Colonic mucosa (tissue), 4 donors: ENCODE results near the gene PIGU. TPM values are rescaled to one million over a fixed set of nuclear protein-coding genes. Genes with fewer than 3 reads are reported as not detected.
A peak's percentile ranks its signal among the peaks of the same experiment; 100 is the strongest.

Experiments used
- DNase-seq: peaks from one replicate; pipeline ENCODE4 v3.0.0-alpha.2; 2020
- H3K27ac ChIP-seq: fragments of 200-600 bp; one replicate; pipeline ENCODE4 v1.8.0; 2021
- H3K27me3 ChIP-seq: fragments of 200-600 bp; one replicate; pipeline ENCODE4 v1.8.0; 2021
- H3K36me3 ChIP-seq: fragments of 200-600 bp; one replicate; pipeline ENCODE4 v1.8.0; 2021
- H3K4me1 ChIP-seq: fragments of 200-600 bp; one replicate; pipeline ENCODE4 v1.8.0; 2021; ENCODE audit warnings: mild to moderate bottlenecking
- H3K4me3 ChIP-seq: fragments of 200-600 bp; one replicate; pipeline ENCODE4 v1.8.0; 2021
- H3K9ac ChIP-seq, 2 donors: one replicate each; pipeline ENCODE4 v1.7.0; 2013; ENCODE audit warnings: control low read depth in 2 of 2, low read depth in 2 of 2, low read length in 2 of 2
- H3K9me3 ChIP-seq: fragments of 200-600 bp; one replicate; pipeline ENCODE4 v1.8.0; 2021
- intact Hi-C: fragments of 100-400 bp; cut with DNase I; formaldehyde crosslinking; loops from one replicate; pipeline ENCODE4 v1.14.1; 2022
- total RNA-seq, 2 donors: library from RNA; stranded (reverse); fragmentation: NEBNext Ultra II Directional in 1 of 2; extraction: Animal tissue kit (Norgen Biotek cat#: 25700) in 1 of 2; gene quantifications; one replicate each; pipeline ENCODE4 v1.2.1, GENCODE V29; 2021
- TF ChIP-seq, protein P1 (sequence below): fragments of 200-600 bp; IDR thresholded peaks from one replicate; pipeline ENCODE4 v1.8.0; 2022; ENCODE audit warnings: antibody characterized with exemption, mild to moderate bottlenecking
- donor health status: healthy.
- donor health status: DM: no; HTN: no; CAD: no.
- donor health status: DM: no; HTN: no; CAD: no.

The PIGU gene
- total RNA-seq, 2 donors from 2014 or later, result 22.3 to 32.6 TPM

DNA sequence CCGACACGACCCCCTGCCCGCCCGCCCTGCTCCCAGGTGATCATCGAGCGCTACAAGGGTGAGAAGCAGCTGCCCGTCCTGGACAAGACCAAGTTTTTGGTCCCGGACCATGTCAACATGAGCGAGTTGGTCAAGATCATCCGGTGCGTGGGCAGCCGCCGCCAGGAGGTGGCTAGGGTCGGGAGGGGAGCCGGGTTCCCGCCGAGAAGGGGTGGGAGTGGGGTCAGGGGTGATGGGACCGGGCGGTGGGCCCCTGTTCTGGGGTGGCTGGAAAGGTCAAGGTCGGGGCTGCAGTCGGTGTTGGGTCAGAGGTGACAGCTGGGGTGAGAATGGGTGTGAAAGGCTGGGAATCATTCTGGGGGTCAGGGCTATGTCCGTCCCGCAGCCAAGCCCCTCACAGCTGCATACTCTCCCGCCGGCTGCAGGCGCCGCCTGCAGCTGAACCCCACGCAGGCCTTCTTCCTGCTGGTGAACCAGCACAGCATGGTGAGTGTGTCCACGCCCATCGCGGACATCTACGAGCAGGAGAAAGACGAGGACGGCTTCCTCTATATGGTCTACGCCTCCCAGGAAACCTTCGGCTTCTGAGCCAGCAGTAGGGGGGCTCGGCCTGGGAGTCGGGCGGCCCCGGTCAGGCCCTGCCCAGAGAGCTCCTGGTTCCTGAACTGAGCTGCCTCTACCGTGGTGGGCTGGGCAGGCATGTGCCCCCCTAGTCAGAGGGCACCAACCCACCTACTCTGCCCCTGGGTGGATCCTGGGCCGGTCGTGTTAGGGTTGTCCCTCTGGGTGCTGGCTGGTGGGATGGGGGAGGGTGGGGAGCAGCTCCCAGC lies 117.4 kb downstream of the PIGU start:
- Histone ChIP-seq H3K27ac (no peak overlapping the region), H3K4me3 (peak overlapping the region; percentile 51), H3K36me3 (no peaks in the 10 kb centered on the region), H3K9ac (peak overlapping the region in 1 of 2 donors; percentile 31), H3K27me3 (no peaks in the 10 kb centered on the region), H3K9me3 (no peaks in the 10 kb centered on the region), H3K4me1 (no peaks in the 10 kb centered on the region)
- intact Hi-C loops, result no loop called here
- TF ChIP-seq, protein P1, sequence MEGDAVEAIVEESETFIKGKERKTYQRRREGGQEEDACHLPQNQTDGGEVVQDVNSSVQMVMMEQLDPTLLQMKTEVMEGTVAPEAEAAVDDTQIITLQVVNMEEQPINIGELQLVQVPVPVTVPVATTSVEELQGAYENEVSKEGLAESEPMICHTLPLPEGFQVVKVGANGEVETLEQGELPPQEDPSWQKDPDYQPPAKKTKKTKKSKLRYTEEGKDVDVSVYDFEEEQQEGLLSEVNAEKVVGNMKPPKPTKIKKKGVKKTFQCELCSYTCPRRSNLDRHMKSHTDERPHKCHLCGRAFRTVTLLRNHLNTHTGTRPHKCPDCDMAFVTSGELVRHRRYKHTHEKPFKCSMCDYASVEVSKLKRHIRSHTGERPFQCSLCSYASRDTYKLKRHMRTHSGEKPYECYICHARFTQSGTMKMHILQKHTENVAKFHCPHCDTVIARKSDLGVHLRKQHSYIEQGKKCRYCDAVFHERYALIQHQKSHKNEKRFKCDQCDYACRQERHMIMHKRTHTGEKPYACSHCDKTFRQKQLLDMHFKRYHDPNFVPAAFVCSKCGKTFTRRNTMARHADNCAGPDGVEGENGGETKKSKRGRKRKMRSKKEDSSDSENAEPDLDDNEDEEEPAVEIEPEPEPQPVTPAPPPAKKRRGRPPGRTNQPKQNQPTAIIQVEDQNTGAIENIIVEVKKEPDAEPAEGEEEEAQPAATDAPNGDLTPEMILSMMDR, result no peak
- no peak for DNase-seq

DNA sequence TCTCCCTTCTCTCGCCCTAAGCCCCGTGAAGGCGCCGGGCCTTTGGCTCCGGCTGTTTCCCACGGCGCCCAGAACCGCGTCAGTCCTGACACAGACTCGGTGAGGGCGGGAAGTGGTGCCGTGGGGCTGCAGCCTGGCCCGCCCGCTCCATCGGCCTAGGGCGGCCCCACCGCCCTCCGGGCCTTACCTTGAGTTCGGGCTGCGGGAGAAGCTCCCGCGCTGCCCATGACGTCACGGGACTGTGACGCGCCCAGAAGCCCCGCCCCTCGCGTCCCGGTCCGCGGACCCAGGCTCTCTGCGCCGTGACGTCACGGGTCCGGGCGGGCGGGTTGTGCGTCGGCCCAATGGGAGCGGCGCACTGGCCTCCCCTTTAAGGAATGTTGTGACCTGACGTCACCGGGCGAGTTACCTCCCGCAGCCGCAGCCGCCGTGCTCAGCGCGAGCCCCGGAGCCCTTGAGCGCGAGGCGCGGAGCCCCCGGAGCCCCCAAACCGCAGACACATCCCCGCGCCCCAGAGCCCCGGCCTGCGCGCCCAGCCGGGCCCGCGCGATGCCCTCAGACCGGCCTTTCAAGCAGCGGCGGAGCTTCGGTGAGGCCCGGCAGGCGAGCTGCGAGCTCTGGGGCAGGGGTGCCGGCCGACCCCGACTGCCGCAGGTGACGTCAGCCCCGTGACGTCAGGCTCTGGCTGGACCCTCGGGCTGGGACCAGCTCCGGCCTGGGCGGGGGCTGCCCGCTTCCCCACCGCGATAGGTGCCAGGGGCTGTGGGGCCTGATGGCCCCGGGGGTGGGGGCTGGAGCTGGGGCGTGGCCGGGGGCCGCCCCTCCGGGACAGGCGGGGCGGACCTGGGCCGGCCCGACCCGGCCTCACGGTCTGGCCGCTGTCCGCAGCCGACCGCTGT lies 118.3 kb downstream of the PIGU start, which contains the start of gene MAP1LC3A:
Gene MAP1LC3A, plus strand, starts transcription at position 399 of the 899 bp plus-strand sequence. Its CDS starts 151 bp downstream, at position 550.
- TF ChIP-seq, protein P1, result no peak
- intact Hi-C loops, result no loop called here

DNA sequence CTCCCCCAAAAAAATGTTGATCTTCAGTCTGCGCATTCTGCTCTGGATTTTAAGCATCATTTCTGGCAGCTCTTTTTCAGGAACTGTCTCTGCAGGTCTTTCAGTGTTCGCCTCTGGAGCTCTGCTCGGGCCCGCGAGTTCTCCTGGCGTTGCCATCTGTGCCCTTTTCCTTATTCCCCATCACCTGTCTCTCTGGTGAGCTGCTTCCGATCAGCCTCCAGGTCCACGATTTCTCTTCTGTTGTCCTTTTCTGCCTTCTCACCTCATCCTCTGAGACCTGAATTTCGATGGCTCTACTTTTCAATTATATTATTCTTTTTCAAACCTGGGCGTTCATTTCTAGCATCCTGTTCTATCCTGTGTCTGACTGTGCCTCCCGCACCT lies 119.0 kb downstream of the PIGU start:
- peak overlapping the region; percentile 68 to 73 for H3K9ac ChIP-seq
- TF ChIP-seq, protein P1, result no peak
- no peaks in the 10 kb centered on the region for H3K4me1 ChIP-seq
- H3K27ac ChIP-seq, result peak overlapping the region; percentile 81
- intact Hi-C loops, result no loop called here
- peak overlapping the region; percentile 51 for H3K4me3 ChIP-seq
- H3K36me3 ChIP-seq, result no peaks in the 10 kb centered on the region
- no peaks in the 10 kb centered on the region for H3K27me3 ChIP-seq
- no peaks in the 10 kb centered on the region for H3K9me3 ChIP-seq
- no peak for DNase-seq

More for the DNA sequence above, 118.3 kb downstream of the PIGU start, which contains the start of gene MAP1LC3A:
- Histone ChIP-seq H3K4me3 (peak within 1 kb of the TSS; percentile 51), H3K9me3 (no peaks in the 10 kb centered on the region), H3K36me3 (no peaks in the 10 kb centered on the region), H3K27me3 (no peaks in the 10 kb centered on the region), H3K4me1 (no peaks in the 10 kb centered on the region), H3K27ac (peak within 1 kb of the TSS; percentile 81), H3K9ac (peak within 1 kb of the TSS; percentile 73 to 86)
- peak; percentile 94 for DNase-seq

- intact Hi-C loops, result no loop called here
- H3K9ac ChIP-seq, result no peak overlapping the region
- H3K27me3 ChIP-seq, result no peaks in the 10 kb centered on the region
- no peak overlapping the region for H3K27ac ChIP-seq
- H3K9me3 ChIP-seq, result no peaks in the 10 kb centered on the region
- no peak for DNase-seq
- TF ChIP-seq, protein P1, result no peak
- no peak overlapping the region for H3K4me3 ChIP-seq
- no peaks in the 10 kb centered on the region for H3K36me3 ChIP-seq
- no peaks in the 10 kb centered on the region for H3K4me1 ChIP-seq
Measured at GRCh38 chr20:34553366-34553867, 123.5 kb downstream of the PIGU start.

GRCh38 chr20:34552569-34552968 lies 124.3 kb downstream of the PIGU start:
- intact Hi-C loops, result no loop called here
- Histone ChIP-seq H3K4me1 (no peaks in the 10 kb centered on the region), H3K9ac (no peak overlapping the region), H3K27me3 (no peaks in the 10 kb centered on the region), H3K36me3 (no peaks in the 10 kb centered on the region), H3K9me3 (no peaks in the 10 kb centered on the region), H3K4me3 (no peak overlapping the region), H3K27ac (no peak overlapping the region)
- TF ChIP-seq, protein P1, result no peak
- no peak for DNase-seq
